Left renal pelvis (tissue), 4 donors: ENCODE measurements around the gene SLCO1A2. TPM values are rescaled to one million over a fixed set of nuclear protein-coding genes. Genes with fewer than 3 reads are reported as not detected.
"Not testable (repeated sequence)": the region's sequence is repeated elsewhere in the genome, so short reads cannot be mapped to it uniquely, and the experiment has no call there.

Source experiments
- DNase-seq, 4 donors: peaks; one replicate each; pipeline ENCODE4 v3.0.0-alpha.2; 2013; ENCODE audit warnings: low read depth in 4 of 4, low spot score in 3 of 4
- polyA plus RNA-seq, 4 donors: library from polyadenylated mRNA; unstranded; fragments of 120-200 nt; gene quantifications; one replicate each; pipeline ENCODE4 v1.2.1, GENCODE V29; 2013; ENCODE audit not compliant: insufficient read length in 4 of 4

SLCO1A2 gene
- under 1 TPM in 3 of 4 donors, not detected in 1; 0.03 to 0.60 (median 0.10) TPM for polyA plus RNA-seq

- no peak for DNase-seq
These were observed at the start of gene SLCO1A2 for GRCh38 chr12:21334771-21335325. Gene SLCO1A2, minus strand, starts transcription at chr12:21334917. Its CDS starts 270 bp downstream, at chr12:21334647.

GRCh38 chr12:21384261-21384660, 49.5 kb upstream of the SLCO1A2 start:
- DNase-seq = no peak

GRCh38 chr12:21381320-21381719, 46.6 kb upstream of the SLCO1A2 start:
- not testable (repeated sequence) for DNase-seq

- no peak for DNase-seq
These were observed 44.5 kb upstream of the SLCO1A2 start for GRCh38 chr12:21379218-21379617.

- DNase-seq = no peak
These were observed 37.9 kb upstream of the SLCO1A2 start, which contains the start of gene IAPP for GRCh38 chr12:21372602-21373001. Gene IAPP, plus strand, starts transcription at chr12:21372902. Its CDS starts 450 bp downstream, at chr12:21373352.

GRCh38 chr12:21370845-21371449, 36.2 kb upstream of the SLCO1A2 start:
- DNase-seq = no peak

- no peak for DNase-seq
These were observed 34.6 kb upstream of the SLCO1A2 start for GRCh38 chr12:21369141-21369980.

GRCh38 chr12:21360632-21361031, 25.9 kb upstream of the SLCO1A2 start:
- not testable (repeated sequence) for DNase-seq

- DNase-seq = no peak
These were observed 19.9 kb upstream of the SLCO1A2 start for GRCh38 chr12:21354641-21355040.

- no peak for DNase-seq
These were observed 19.2 kb upstream of the SLCO1A2 start for GRCh38 chr12:21353948-21354347.

- no peak for DNase-seq
These were observed 18.8 kb upstream of the SLCO1A2 start for GRCh38 chr12:21353487-21353886.

- DNase-seq = no peak
These were observed 16.3 kb upstream of the SLCO1A2 start for GRCh38 chr12:21350975-21351374.

GRCh38 chr12:21346542-21347205, 12.0 kb upstream of the SLCO1A2 start:
- no peak for DNase-seq

GRCh38 chr12:21343636-21344035, 8.9 kb upstream of the SLCO1A2 start:
- no peak for DNase-seq

GRCh38 chr12:21341769-21342168, 7.1 kb upstream of the SLCO1A2 start:
- DNase-seq = no peak

GRCh38 chr12:21340403-21340802, 5.7 kb upstream of the SLCO1A2 start:
- no peak for DNase-seq

GRCh38 chr12:21339921-21340320, 5.2 kb upstream of the SLCO1A2 start:
- no peak for DNase-seq

GRCh38 chr12:21337959-21338744, 3.4 kb upstream of the SLCO1A2 start:
- DNase-seq = no peak

GRCh38 chr12:21337453-21337852, 2.7 kb upstream of the SLCO1A2 start:
- no peak for DNase-seq

GRCh38 chr12:21336656-21337055, 1.9 kb upstream of the SLCO1A2 start:
- no peak for DNase-seq
